Measurements from ENCODE around the gene FBP2. TPM values are rescaled to one million over a fixed set of nuclear protein-coding genes. Genes with fewer than 3 reads are reported as not detected.
A peak's percentile ranks its signal among the peaks of the same experiment; 100 is the strongest.

The FBP2 gene
- total RNA-seq, result not detected in 2 replicates

DNA sequence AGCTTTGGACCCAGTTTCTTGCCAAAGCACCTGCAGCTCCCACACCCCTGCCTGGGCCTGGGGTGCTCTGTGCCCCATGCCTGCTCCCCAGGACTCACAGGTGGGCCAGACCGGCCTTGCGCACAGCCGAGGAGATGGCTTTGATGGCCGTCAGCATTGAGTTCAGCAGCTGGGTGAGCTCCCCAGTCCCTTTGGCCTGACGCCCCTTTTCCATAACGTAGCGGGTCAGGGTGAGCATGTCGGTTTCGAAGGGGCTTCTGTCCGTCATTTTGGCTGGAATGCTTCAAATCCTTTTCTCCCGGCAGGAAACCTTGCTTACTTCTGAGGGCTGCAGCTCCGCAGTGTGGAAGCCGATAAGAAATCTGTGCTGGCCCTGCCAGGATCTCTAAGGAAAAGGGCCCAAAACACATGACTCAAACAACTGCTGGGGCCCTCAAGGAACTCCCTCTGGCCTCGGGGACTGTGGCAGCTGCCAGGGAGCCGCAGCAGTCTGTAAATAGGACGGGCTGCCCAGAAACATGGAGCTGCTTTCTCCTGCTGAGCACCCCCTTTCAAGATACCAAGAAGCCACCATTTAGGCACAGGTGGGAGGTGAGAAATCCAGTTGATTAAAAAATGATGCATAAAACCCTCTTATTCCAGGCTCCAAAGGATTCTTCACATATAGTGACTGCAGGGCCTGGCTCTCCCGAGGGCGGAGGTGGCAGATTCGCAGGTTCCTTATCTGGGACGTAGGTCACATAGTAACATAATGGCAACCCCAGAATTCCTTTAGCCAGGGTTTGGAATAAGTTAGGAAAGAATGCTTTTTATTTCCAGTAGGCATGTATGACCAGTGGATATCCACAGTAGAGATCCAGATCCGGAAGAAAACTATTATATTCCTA, at the start of gene FBP2:
TSS of gene FBP2 (minus strand) at position 366 of the 887 bp plus-strand sequence. CDS start at position 268, 98 bp downstream.
- DNase-seq (ENCODE audit: low read depth in 2 of 2), result no peak

DNA sequence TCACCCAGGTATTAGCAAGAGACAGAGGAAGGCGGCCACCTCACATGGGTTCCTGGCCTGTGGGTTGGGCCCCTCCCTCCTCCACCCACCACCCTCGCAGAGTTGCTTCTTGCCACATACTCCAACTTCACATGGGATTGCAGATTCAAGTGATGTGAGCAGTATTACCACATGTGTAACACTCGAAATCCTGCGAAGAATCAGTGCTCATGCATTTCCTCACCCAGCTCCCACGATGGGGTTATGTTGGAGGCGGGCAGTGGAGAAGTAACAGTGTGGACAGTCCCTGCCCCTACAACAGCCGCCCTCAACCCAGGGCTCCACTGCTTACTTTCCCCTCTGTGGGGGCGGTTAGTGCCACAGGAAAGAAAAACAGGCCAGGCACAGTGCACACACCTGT, 49.6 kb upstream of the FBP2 start:
- no peak for DNase-seq (ENCODE audit: low read depth in 2 of 2)

DNA sequence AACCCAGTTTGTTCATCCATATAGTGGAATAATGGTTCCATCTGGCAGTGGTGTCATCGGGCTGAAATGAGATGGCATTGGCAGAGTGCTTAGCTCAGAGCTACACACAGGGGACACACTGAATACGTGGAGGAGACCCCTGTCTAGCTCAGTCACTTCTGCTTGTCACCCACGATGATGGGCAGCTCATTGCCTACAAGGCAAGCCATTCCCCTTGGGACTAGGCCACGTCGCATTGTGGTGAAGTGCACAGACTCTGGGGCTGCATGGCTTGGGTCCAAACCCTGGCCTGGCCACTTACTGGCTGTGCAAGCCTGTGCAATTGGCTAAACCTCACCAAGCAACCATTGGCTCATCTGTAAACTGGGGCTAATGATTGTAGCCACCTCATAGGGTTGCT, 48.9 kb upstream of the FBP2 start:
- DNase-seq (ENCODE audit: low read depth in 2 of 2), result no peak

DNA sequence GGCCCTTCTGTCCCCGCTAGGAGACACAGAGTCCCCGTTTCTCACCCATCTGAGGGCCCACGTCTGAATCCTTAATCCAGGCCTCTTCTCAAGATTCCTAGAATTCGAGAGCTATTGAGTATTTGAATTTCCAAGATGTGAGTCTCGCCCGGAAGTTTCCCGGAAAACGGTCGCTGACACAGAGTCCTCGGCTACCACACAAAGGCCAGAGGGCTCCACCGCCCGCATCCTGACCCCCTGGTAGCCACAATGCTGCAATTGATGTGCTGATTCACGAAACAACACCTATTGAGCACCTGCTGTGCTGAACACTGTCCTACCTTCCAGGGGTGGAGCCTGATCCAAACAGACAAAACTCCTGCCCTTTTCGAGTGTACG, 46.4 kb upstream of the FBP2 start:
- no peak for DNase-seq (ENCODE audit: low read depth in 2 of 2)

DNA sequence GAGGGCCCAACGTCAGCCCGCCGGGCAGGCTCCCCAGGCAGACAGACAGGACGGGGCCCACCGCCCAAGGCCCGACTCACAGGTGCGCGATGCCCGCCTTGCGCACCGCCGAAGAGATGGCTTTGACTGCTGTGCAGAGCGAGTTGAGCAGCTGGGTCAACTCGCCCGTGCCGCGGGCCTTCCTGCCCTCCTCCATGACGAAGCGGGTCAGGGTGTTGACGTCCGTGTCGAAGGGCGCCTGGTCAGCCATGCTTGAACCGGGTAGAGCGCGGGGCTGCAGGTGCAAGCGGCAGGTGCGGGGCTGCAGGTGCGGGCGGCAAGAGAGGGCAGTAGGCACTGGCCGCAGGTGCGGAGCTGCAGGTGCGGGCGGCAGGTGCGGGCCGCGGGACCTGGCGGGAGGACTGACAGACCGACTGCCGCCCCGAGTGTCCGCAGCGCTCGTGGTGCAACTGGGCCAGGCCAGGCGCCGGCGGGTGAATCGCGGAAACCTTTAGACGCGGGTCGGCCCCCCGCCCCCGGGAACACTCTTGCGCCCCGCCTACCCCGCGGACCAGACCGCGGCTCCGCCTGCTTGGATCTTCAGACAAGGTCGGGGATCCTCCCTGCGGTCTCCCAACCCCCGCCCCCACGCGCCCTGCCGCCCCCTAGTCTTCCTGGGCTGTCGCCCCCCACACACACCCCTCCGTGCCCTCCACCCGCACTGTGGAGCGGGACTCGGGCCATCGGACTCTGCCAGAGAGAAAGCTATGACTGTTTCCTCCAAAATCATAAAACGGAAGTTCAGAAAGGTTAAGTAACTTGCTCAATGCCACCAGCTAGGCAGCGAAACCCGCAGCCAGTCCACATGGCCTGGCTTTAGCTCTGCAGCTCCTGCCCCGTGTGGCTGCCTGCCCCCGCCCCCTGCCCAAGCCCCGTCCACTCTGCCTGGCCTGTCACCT, 45.7 kb upstream of the FBP2 start, which contains the start of gene FBP1:
TSS of gene FBP1 (minus strand) at position 458 of the 938 bp plus-strand sequence. CDS start at position 250, 208 bp downstream.
- no peak for DNase-seq (ENCODE audit: low read depth in 2 of 2)

DNA sequence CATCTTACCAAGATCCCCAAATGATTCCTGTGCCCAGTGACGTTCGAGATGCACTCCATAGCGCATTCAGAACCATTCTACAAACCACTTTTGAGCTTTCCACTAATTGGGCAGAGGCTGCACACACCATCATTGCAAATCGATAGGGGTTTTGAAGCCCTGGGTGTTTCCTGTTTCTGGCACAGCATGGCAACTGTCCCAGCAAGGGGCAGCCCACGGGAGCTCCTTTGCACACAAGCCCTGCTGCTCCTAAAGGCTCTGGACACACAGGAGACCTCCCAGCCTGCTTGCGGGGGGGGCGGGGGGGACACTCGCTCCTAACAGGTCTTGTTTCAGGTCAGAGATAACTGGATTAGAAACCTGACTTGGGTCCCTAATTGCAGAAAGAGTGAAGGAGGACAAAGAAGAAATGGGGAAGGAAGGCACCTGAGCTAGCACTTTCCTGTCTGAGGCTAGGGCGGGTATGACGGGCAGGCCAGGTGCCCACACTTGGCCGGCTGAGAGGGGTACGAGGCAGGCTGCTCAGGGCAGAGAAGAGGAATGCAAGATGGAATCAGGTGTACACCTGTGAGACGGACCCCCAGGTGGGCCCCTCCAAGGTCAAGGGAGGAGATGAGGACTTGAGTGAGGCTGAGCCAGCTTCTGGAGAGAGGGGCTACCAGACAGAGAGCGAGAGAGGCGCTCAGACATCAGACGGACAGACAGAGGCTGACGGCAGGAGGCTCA, 44.9 kb upstream of the FBP2 start:
- no peak for DNase-seq (ENCODE audit: low read depth in 2 of 2)

DNA sequence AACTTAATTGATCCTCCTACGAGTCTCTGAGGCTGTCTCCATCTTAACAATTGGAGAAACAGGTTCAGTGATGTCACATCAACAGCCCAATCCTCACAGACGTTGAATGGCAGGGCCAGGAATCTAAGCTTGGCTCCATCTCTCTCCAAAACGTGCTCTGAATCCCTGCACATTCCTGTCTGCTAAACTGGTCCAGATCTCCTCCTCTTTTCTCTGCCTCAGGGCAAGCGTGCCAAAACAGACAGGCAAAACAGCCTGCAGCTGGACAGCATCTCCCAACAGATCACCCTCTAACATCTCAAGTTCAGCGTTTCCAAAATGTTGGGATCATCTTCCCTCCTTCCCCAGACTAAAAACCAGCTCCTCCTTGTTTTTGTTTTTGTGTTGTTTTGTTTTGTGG, 39.1 kb upstream of the FBP2 start:
- DNase-seq (ENCODE audit: low read depth in 2 of 2), result no peak

DNA sequence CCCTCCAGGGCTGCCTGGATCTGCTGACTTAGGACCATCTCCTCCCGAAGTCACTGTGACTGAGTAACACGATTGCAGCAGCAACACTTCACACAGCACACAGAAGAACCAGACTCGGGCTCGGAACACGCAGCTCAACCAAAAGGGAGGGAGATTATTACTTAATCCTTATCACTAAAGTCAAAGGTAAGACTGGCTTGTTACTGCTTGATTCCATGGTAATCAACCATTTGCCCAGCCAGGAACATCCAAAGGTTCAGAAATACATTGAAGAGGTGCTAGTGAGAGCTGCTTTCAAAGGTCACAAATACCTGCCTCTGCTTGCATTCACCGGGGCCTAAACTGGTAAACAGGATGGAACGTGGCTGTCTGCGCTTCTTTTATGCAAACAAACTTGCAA, 38.0 kb upstream of the FBP2 start:
- DNase-seq (ENCODE audit: low read depth in 2 of 2), result no peak

DNA sequence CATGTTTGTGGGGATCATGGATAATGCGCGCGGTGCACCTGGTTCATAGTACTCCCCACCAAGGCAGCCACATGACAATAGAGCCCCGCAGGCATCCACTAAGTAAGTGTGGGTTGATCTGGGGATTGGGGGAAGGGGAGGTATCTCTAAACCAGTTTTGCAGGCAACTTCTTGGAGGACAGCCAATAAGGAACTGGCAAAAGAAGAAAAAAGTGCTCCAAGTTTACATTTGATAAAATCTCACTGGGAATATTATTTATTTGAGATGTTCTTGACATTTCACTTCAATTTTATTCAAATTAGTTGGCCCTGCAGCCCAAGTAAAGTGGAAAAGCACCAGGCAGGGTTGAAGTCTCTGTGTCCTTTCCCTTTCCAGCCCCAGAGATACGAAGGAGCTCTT, 37.2 kb upstream of the FBP2 start:
- DNase-seq (ENCODE audit: low read depth in 2 of 2), result no peak

DNA sequence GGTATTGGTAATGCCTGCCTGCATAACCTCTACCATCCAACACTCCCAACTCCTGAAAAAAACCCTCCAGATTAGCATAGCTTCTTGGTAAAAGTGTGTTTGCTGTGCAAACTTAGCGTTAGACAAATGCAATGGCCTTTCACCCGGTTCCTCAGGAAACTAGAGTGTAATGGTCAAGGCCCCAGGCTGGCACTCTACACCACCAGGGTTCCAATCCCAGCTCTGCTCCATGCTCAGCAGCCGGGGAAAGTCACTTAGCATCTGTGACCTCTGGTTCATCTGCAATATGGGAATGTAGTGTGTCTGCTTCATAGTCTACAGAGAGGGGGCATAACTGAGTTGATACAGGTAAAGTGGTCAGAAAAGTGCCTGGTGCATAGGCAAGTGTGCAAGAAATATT, 36.7 kb upstream of the FBP2 start:
- no peak for DNase-seq (ENCODE audit: low read depth in 2 of 2)

DNA sequence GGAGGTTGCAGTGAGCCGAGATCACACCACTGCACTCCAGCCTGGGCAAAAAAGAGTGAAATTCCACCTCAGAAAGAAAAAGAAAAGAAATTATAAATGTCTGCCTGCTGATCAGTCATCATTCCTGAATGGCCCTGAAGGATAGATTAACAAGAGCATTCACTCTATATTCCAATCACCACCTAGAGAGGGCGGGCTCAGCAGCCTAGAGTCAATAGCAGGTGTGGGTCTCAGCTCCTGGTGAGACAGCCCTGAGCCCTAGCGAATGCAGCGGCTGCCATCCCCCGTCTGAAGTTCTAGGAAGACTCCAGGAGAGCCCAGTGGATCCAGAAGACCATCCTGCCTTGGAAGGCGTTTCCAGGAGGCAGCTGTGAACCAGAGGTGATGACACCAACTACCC, 33.7 kb upstream of the FBP2 start:
- no peak for DNase-seq (ENCODE audit: low read depth in 2 of 2)

DNA sequence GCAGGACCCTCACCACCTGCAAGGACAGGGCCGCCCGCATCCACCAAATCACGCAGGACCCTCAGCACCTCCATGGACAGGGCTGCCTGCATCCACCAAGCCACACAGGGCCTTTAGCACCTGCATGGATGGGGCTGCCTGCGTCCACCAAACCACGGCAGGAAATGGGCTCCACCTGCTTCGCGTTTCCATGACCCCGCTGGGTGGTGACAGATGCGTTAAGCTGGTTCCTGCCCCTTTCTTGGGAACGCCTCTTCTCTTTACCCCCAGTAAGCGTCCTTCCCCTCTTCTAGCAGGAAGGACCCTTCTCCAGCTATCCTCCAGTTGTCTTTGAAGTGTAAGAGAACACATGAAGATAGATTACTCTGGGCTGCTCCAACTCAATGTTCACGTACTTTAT, 32.2 kb upstream of the FBP2 start:
- no peak for DNase-seq (ENCODE audit: low read depth in 2 of 2)

DNA sequence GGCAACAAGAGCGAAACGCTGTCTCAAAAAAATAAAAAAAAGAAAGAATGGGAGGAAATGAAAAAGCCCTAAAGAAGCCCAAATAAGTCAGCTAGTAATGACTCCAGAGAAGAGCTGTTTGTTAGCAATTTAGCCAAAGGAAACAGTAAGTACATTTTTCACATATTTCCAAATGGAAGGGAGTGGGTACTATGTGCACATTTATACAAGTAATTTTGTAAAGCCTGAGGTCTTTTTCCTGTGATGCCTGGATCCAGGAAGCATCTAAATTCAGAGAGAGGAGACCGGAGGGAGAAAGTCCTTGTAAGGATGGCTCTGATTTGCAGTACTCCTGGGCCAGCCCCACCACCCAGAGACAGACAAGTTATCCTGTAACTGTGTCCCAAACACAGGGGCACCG, 31.0 kb upstream of the FBP2 start:
- peak in 1 of 2 donors; percentile 7 for DNase-seq (ENCODE audit: low read depth in 2 of 2)

DNA sequence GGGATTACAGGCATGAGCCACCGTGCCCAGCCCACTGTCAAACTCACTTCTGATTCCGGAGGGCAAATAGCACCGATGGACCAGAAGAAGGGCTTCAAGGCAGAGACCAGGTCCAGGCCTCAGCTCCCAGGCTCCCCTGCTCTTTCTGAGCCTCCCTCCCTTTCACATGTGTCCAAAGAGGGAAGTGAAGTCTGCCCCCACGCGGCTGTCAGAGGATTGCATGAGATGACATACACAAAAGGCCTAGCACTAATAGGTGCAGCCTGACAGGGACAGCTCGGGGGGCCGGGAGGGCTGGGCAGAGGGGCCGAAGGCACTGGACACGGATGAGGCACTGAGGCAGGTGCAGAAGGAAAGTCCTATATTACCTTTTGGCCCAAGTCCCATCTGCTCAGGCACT, 29.6 kb upstream of the FBP2 start:
- DNase-seq (ENCODE audit: low read depth in 2 of 2), result peak in 1 of 2 donors; percentile 23

DNA sequence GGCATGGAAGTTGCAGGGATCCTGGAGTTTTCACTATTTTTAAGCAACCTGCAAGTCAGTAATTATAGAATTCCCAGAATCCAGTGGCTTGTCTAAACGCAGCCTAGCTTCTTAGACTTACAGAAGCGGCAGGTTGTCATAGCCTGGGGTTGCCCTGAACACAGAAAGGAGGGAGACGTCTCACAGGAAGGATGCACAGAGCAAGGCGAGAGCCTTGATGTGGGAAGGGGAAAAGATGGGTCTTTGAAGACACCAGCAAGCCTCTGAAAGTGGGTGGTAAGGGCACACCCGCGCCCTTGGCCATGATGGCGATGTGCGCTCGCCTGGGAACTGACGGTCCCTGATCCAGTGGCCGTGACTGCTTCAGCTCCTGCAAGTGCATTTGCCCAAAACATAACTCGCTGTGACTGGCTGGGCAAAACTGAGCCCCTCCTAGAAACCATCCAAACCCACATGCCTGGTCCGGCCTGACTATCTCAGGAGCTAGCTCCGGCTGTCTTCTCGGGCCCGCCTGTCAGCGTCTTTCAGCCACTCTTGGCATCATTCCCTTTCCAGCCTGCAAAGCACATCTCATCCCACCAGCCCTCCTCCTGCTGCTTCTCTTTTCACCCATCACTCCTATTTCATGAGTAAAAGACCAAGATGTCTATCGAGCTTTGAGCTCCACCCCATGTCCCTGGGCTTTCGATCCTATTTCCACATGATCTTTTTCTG, 28.6 kb upstream of the FBP2 start:
- DNase-seq (ENCODE audit: low read depth in 2 of 2), result no peak

DNA sequence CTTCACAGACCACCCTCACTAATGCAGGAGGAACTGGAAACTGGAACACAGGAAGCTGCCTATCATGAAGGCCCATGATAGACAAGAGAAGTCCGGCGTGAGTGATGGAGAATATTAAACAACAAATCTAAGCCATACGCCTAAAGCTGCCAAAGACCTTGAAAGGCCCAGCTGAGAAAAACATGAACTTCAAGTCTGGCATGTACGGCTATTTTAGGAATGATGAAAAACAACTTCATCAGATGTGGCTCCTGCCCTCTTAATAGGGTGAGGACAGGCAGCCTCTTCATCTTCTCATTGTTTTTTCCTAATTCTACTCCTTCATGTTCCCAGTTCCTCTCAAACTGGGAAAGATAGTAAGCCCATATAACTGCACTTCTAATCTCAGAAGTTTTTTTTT, 25.4 kb upstream of the FBP2 start:
- DNase-seq (ENCODE audit: low read depth in 2 of 2), result no peak

DNA sequence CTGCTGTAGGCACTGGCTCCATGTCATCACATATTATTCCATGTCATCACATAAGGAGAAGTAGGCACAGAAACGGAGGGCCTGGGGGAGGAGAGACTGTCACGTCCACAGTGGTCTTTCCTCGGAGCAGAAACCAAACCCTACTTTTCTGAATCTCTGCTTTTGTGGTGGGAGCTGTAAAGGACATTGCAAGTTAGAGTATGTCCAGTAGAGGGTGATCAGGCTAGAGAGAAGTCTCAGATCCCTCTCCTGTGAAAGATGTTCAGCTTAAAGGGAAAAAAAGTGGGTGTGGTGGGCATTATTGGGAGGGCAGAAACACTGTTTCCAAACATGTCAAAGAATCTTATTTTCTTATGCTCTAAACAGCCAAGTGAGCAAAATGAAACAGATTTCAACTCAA, 19.4 kb upstream of the FBP2 start:
- no peak for DNase-seq (ENCODE audit: low read depth in 2 of 2)

DNA sequence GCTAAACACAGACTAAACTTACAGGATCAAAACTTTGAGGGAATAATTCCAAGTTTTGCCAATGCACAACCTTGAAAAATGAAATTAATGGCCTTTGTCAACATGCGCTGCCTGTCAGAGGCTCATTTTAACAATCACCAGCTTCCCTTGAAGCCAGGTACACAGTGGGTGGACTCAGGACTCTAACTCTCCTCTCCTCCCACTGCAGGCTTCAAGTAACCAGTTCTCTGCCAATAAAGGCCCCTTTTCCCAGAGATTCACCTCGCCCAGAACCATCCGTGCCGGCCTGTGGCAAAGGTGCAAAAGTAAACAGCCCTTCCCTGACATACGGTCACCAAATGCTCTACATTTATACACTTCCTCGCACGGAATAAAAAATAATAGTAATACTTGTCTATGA, 18.4 kb upstream of the FBP2 start:
- DNase-seq (ENCODE audit: low read depth in 2 of 2), result no peak

DNA sequence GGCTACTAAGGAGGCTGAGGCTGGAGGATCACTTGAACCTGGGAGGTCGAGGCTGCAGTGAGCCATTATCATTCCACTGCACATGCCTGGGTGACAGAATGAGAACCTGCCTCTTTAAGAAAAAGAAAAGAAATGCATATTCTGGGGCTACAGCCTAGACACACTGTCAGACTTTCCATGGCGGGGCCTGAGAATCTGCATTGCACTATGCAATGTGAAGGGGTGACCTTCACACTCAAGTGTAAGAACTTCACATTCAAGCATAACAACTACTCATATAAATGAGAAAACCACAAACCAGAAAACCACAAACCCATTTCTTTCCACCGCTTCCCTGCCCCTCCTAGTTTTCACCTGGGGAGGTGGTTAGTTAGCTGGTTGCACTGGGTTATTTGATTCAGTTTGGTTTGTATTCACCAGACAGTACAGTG, 18.0 kb upstream of the FBP2 start:
- DNase-seq (ENCODE audit: low read depth in 2 of 2), result no peak

DNA sequence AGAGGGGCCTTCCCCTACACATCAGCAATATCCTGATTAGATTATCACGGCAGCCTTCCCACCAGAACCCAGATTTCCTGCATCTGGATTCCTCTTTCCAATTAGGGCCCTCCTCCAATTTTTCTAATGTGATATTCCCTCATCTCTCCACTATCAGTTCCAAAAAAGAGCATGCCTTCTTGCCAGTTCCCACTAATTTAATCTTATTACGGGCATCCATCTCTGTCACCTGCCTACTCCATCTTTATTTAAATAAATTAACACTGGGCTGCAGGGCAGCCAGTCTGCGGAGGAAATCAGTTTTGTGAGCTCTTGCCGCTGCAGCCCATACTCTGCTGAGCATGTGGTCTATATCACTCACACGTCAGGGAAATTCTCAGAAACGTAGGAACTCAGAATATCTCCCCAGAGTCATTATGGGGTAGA, 16.6 kb upstream of the FBP2 start:
- DNase-seq (ENCODE audit: low read depth in 2 of 2), result no peak

DNA sequence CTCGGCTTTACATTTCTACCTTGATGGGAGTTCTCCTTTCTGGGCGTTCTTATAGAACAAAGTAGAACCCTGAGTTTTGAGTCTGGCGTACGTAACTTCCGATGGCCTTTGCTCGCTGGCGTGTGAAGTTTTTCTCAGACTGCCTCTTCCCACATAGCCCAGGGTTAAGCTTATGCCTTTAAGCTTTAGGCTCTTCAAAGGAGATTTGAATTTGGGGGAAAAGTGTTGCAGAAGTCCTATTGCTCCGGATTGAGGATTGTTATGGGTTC, 13.7 kb upstream of the FBP2 start:
- DNase-seq (ENCODE audit: low read depth in 2 of 2), result no peak

Measured in dermis microvascular lymphatic vessel endothelial cell (primary cell).